Keratinocyte (primary cell): ENCODE data around the gene SLAMF1. TPM values are rescaled to one million over a fixed set of nuclear protein-coding genes. Genes with fewer than 3 reads are reported as not detected.
A peak's percentile ranks its signal among the peaks of the same experiment; 100 is the strongest.

ENCODE experiments used
- DNase-seq: peaks from one replicate; pipeline ENCODE4 v3.0.0-alpha.2; 2011; ENCODE audit warnings: low read depth, missing footprints, low spot score
- FAIRE-seq: peaks from 2 replicates; lab custom pipeline; 2011; peaks lifted over from hg19 to GRCh38; lab: Jason Lieb, UNC
- H2AFZ ChIP-seq: 2 replicates; pipeline ENCODE4 v1.6.0; 2012; ENCODE audit warnings: low read length, control low read depth, inconsistent platforms; ENCODE audit not compliant: control insufficient read depth
- H3K27ac ChIP-seq: 2 replicates; pipeline ENCODE4 v1.5.1; 2011; ENCODE audit warnings: low read length; ENCODE audit not compliant: control insufficient read depth, insufficient read depth
- H3K27me3 ChIP-seq: 3 replicates; pipeline ENCODE4 v1.6.0; 2011; ENCODE audit warnings: low read length; ENCODE audit not compliant: control insufficient read depth, insufficient read depth; ENCODE audit errors: extremely low read depth
- H3K36me3 ChIP-seq, 2 experiments: 2 replicates in 1 of 2; 3 replicates in 1 of 2; pipeline ENCODE4 v1.5.1; 2011; ENCODE audit warnings: low read length in 2 of 2, mild to moderate bottlenecking in 1 of 2; ENCODE audit not compliant: control insufficient read depth in 2 of 2, insufficient read depth in 2 of 2; ENCODE audit errors: extremely low read depth in 1 of 2
- H3K4me1 ChIP-seq: 3 replicates; pipeline ENCODE4 v1.5.1; 2011; ENCODE audit warnings: low read length; ENCODE audit not compliant: control insufficient read depth, insufficient read depth; ENCODE audit errors: extremely low read depth
- H3K4me2 ChIP-seq: 3 replicates; pipeline ENCODE4 v1.6.0; 2011; ENCODE audit warnings: low read depth, low read length; ENCODE audit not compliant: control insufficient read depth, insufficient read depth; ENCODE audit errors: extremely low read depth
- H3K4me3 ChIP-seq, 3 experiments: fragments of 200-600 bp in 1 of 3; sonication (generic) in 1 of 3; 2 replicates in 2 of 3; 3 replicates in 1 of 3; pipeline ENCODE4 v1.5.1; 2011 to 2016; ENCODE audit warnings: low read length in 3 of 3, mild to moderate bottlenecking in 3 of 3, control low read depth in 2 of 3, inconsistent platforms in 1 of 3, low read depth in 1 of 3, mixed read lengths in 1 of 3, mixed run types in 1 of 3, moderate library complexity in 1 of 3; ENCODE audit not compliant: control insufficient read depth in 2 of 3, insufficient read depth in 2 of 3; ENCODE audit errors: extremely low read depth in 1 of 3
- H3K79me2 ChIP-seq: 2 replicates; pipeline ENCODE4 v1.6.0; 2012; ENCODE audit warnings: low read length; ENCODE audit not compliant: control insufficient read depth, insufficient read depth
- H3K9ac ChIP-seq: 3 replicates; pipeline ENCODE4 v1.6.0; 2011; ENCODE audit warnings: low read length; ENCODE audit not compliant: control insufficient read depth, insufficient read depth; ENCODE audit errors: extremely low read depth
- H3K9me1 ChIP-seq: 3 replicates; pipeline ENCODE4 v1.6.0; 2011; ENCODE audit warnings: low read length; ENCODE audit not compliant: control insufficient read depth, insufficient read depth; ENCODE audit errors: extremely low read depth
- H3K9me3 ChIP-seq: 2 replicates; pipeline ENCODE4 v1.5.1; 2012; ENCODE audit warnings: low read depth, low read length; ENCODE audit not compliant: control insufficient read depth
- H4K20me1 ChIP-seq: 3 replicates; pipeline ENCODE4 v1.6.0; 2011; ENCODE audit warnings: low read length; ENCODE audit not compliant: control insufficient read depth, insufficient read depth; ENCODE audit errors: extremely low read depth
- CTCF ChIP-seq, 3 experiments: IDR thresholded peaks in 1 of 3; conservative IDR thresholded peaks in 1 of 3; optimal IDR thresholded peaks in 1 of 3; 2 replicates in 2 of 3; 3 replicates in 1 of 3; pipeline versions ENCODE3 to v1.5.1; 2011; ENCODE audit warnings: low read length in 3 of 3, mild to moderate bottlenecking in 3 of 3, moderate library complexity in 2 of 3, control low read depth in 1 of 3, inconsistent platforms in 1 of 3; ENCODE audit not compliant: insufficient read depth in 2 of 3; ENCODE audit errors: extremely low read depth in 1 of 3
- EZH2 ChIP-seq: IDR thresholded peaks from one replicate; pipeline ENCODE4 v1.6.1; 2012; ENCODE audit warnings: inconsistent platforms, mild to moderate bottlenecking, low read length, moderate library complexity
- dilution Hi-C: fragments of 300-500 bp; cut with MboI; formaldehyde crosslinking; loops from one replicate; pipeline ENCODE4 v1.7.0; 2020; ENCODE audit warnings: low sequenced_read_pairs; ENCODE audit not compliant: extremely low pct_ligation_motif_present
- polyA plus RNA-seq, 5 experiments: library from polyadenylated mRNA; depleted of rRNA in 3 of 5; stranded (reverse) in 3 of 5; stranded (forward) in 1 of 5; unstranded in 1 of 5; fragments of >200 nt; gene quantifications; 1 replicate in 1 of 5; 2 replicates in 3 of 5; 3 replicates in 1 of 5; pipeline versions ENCODE4 v1.2.1 to v1.2.3, GENCODE V29; 2011 to 2012; ENCODE audit warnings: missing spikeins in 2 of 5, low read depth in 1 of 5, low replicate concordance in 1 of 5

SLAMF1 gene
- polyA plus RNA-seq, 1 donor (not counting 4 experiments of a cell fraction or from before 2014, with no cell fraction given) = not detected

DNA sequence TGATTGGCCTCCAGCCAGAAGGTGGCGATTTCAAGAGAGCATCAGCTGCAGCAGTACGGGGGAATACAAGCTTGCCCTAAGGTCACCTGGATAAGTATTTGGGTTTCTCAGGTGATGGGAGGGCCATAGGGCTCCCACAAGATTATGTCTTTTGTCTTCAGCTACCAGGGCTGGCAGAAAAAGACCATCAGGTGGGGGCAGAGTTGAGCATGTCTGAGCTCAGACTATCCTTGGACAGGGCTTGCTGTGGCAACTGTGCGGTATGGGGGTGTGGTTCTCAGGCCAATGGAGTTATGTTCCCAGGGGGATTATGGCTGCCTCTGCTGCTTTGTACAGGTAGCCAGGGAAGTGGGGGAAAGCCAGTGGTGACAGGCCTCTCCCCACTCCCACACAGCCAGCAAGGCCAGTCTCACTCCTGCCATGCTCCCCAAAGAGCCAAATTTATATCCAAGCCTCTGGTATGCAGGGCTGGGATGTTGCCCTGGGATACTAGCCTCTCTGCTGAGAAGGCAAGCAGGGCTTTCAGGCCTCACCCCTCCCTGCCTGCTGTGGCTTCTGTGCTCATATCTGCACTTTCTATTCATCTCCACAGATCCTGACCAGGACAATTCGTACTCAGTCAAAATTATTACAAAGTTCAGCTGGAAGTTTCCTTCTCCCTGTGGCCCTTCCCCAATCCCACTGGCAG is 40.9 kb downstream of the SLAMF1 start:
- no peaks in the 10 kb centered on the region for H3K36me3 ChIP-seq
- peaks cover 9% of the 10 kb centered on the region for H3K27me3 ChIP-seq
- H3K4me2 ChIP-seq = no peak overlapping the region
- no peak for FAIRE-seq
- no peaks in the 10 kb centered on the region for H3K9me1 ChIP-seq
- TF ChIP-seq CTCF (optimal IDR thresholded peaks at IDR 0.05 in 1 of 3, IDR thresholded peaks at IDR 0.05 in 1 of 3, conservative IDR thresholded peaks at IDR 0.05 in 1 of 3; ENCODE audit: extremely low read depth in 1 of 3, insufficient read depth in 2 of 3, low read length in 3 of 3) = peak in 2 of 3 experiments; percentile 2 to 22
- no peak for TF ChIP-seq EZH2
- DNase-seq = no peak
- H3K4me3 ChIP-seq = no peak overlapping the region
- H2AFZ ChIP-seq = no peak overlapping the region
- dilution Hi-C loops = loop anchor here (25.0 kb wide), 1 partner anchor 169 kb away; no protein-coding TSS in a partner anchor
- H3K4me1 ChIP-seq = no peaks in the 10 kb centered on the region
- H3K9me3 ChIP-seq = no peaks in the 10 kb centered on the region
- H3K79me2 ChIP-seq = no peaks in the 10 kb centered on the region
- no peak overlapping the region for H3K9ac ChIP-seq
- no peaks in the 10 kb centered on the region for H4K20me1 ChIP-seq
- H3K27ac ChIP-seq = no peak overlapping the region

GRCh38 chr1:160605205-160605604 is 41.6 kb downstream of the SLAMF1 start:
- no peak overlapping the region for H3K4me3 ChIP-seq
- H3K79me2 ChIP-seq = no peaks in the 10 kb centered on the region
- no peak overlapping the region for H3K4me2 ChIP-seq
- no peaks in the 10 kb centered on the region for H3K9me3 ChIP-seq
- H4K20me1 ChIP-seq = no peaks in the 10 kb centered on the region
- no peaks in the 10 kb centered on the region for H3K36me3 ChIP-seq
- no peak overlapping the region for H3K27ac ChIP-seq
- H3K27me3 ChIP-seq = peaks cover 9% of the 10 kb centered on the region
- TF ChIP-seq CTCF (optimal IDR thresholded peaks at IDR 0.05 in 1 of 3, IDR thresholded peaks at IDR 0.05 in 1 of 3, conservative IDR thresholded peaks at IDR 0.05 in 1 of 3; ENCODE audit: extremely low read depth in 1 of 3, insufficient read depth in 2 of 3, low read length in 3 of 3) = no peak
- TF ChIP-seq EZH2 = no peak
- H2AFZ ChIP-seq = no peak overlapping the region
- no peaks in the 10 kb centered on the region for H3K4me1 ChIP-seq
- no peak overlapping the region for H3K9ac ChIP-seq
- FAIRE-seq (no peak), DNase-seq (no peak)
- no peaks in the 10 kb centered on the region for H3K9me1 ChIP-seq
- dilution Hi-C loops = loop anchor here (25.0 kb wide), 1 partner anchor 168 kb away; no protein-coding TSS in a partner anchor
